GM18867 (cell line): ENCODE measurements around the gene METTL4.

ENCODE experiments used
- ATAC-seq: cut with Tn5 transposase; IDR thresholded peaks from one replicate; pipeline ENCODE4 v1.9.1; 2021; ENCODE audit warnings: mild to moderate bottlenecking, moderate library complexity; ENCODE audit not compliant: unreplicated experiment

The METTL4 gene

GRCh38 chr18:2568129-2568528, 3.2 kb downstream of the METTL4 start:
- no peak for ATAC-seq

GRCh38 chr18:2564373-2564772, 6.9 kb downstream of the METTL4 start:
- no peak for ATAC-seq

- ATAC-seq, result no peak
These were observed 12.1 kb downstream of the METTL4 start for GRCh38 chr18:2559249-2559648.

- no peak for ATAC-seq
These were observed 13.8 kb downstream of the METTL4 start for GRCh38 chr18:2557536-2557935.

GRCh38 chr18:2555895-2556294, 15.4 kb downstream of the METTL4 start:
- no peak for ATAC-seq

GRCh38 chr18:2554696-2555095, 16.6 kb downstream of the METTL4 start:
- no peak for ATAC-seq

GRCh38 chr18:2551425-2551824, 19.9 kb downstream of the METTL4 start:
- no peak for ATAC-seq

GRCh38 chr18:2549462-2549861, 21.8 kb downstream of the METTL4 start:
- no peak for ATAC-seq

- ATAC-seq, result peak; percentile 68
These were observed 23.7 kb downstream of the METTL4 start for GRCh38 chr18:2547477-2548087.

GRCh38 chr18:2545155-2545554, 26.1 kb downstream of the METTL4 start:
- no peak for ATAC-seq

GRCh38 chr18:2541925-2542563, 29.3 kb downstream of the METTL4 start:
- ATAC-seq, result peak; percentile 57

- ATAC-seq, result no peak
These were observed 30.7 kb downstream of the METTL4 start for GRCh38 chr18:2540575-2540974.

- no peak for ATAC-seq
These were observed 32.5 kb downstream of the METTL4 start for GRCh38 chr18:2538844-2539243.

GRCh38 chr18:2538236-2538635, 33.1 kb downstream of the METTL4 start:
- ATAC-seq, result no peak

- no peak for ATAC-seq
These were observed 34.0 kb downstream of the METTL4 start for GRCh38 chr18:2537296-2537695.

GRCh38 chr18:2536493-2536892, 34.8 kb downstream of the METTL4 start:
- no peak for ATAC-seq

GRCh38 chr18:2536063-2536462, 35.2 kb downstream of the METTL4 start:
- no peak for ATAC-seq

- peak; percentile 18 for ATAC-seq
These were observed 35.8 kb downstream of the METTL4 start for GRCh38 chr18:2535419-2535910.

- ATAC-seq, result peak; percentile 43
These were observed 36.4 kb downstream of the METTL4 start for GRCh38 chr18:2534906-2535305.

- no peak for ATAC-seq
These were observed 38.5 kb downstream of the METTL4 start for GRCh38 chr18:2532797-2533196.

GRCh38 chr18:2531751-2532150, 39.6 kb downstream of the METTL4 start:
- ATAC-seq, result no peak

- no peak for ATAC-seq
These were observed 42.2 kb downstream of the METTL4 start for GRCh38 chr18:2529154-2529553.

- no peak for ATAC-seq
These were observed 45.0 kb downstream of the METTL4 start for GRCh38 chr18:2526329-2526728.
